Parathyroid adenoma (tissue), 2 donors: ENCODE results near the gene PXK.

Experiments
- H2AFZ ChIP-seq: fragments of 300-600 bp; sonication (generic); one replicate; pipeline ENCODE4 v1.7.0; 2017; ENCODE audit warnings: antibody characterized with exemption, mild to moderate bottlenecking
- H3K27ac ChIP-seq: fragments of 300-600 bp; sonication (generic); one replicate; pipeline ENCODE4 v1.7.0; 2017
- H3K27me3 ChIP-seq: fragments of 300-600 bp; sonication (generic); one replicate; pipeline ENCODE4 v1.7.0; 2017; ENCODE audit warnings: low read length; ENCODE audit not compliant: control insufficient read depth, insufficient read depth
- H3K36me3 ChIP-seq: fragments of 300-600 bp; sonication (generic); one replicate; pipeline ENCODE4 v1.7.0; 2017; ENCODE audit warnings: low read length; ENCODE audit not compliant: control insufficient read depth, insufficient read depth
- H3K4me1 ChIP-seq: fragments of 300-600 bp; sonication (generic); one replicate; pipeline ENCODE4 v1.7.0; 2017; ENCODE audit warnings: control low read depth
- H3K4me2 ChIP-seq: fragments of 300-600 bp; sonication (generic); one replicate; pipeline ENCODE4 v1.7.0; 2017; ENCODE audit warnings: low read length
- H3K4me3 ChIP-seq: fragments of 300-600 bp; sonication (generic); one replicate; pipeline ENCODE4 v1.7.0; 2017; ENCODE audit warnings: low read depth, low read length
- H3K79me2 ChIP-seq: fragments of 300-600 bp; sonication (generic); one replicate; pipeline ENCODE4 v1.7.0; 2017; ENCODE audit warnings: control low read depth
- H3K9ac ChIP-seq: fragments of 300-600 bp; sonication (generic); one replicate; pipeline ENCODE4 v1.7.0; 2017; ENCODE audit warnings: mild to moderate bottlenecking
- H3K9me3 ChIP-seq: fragments of 300-600 bp; sonication (generic); one replicate; pipeline ENCODE4 v1.7.0; 2017; ENCODE audit warnings: low read length; ENCODE audit not compliant: control insufficient read depth
- CTCF ChIP-seq: fragments of 300-600 bp; sonication (generic); IDR thresholded peaks from one replicate; pipeline ENCODE4 v1.7.0; 2017; ENCODE audit warnings: antibody characterized with exemption, mild to moderate bottlenecking
- donor health status: primary hyperparathyroidism.

Gene PXK

GRCh38 chr3:58346368-58346767, 13.7 kb downstream of the PXK start:
- peaks cover 47% of the 10 kb centered on the region for H3K79me2 ChIP-seq
- H2AFZ ChIP-seq, result no peak overlapping the region
- H3K9me3 ChIP-seq, result no peaks in the 10 kb centered on the region
- no peaks in the 10 kb centered on the region for H3K36me3 ChIP-seq
- H3K9ac ChIP-seq, result no peak overlapping the region
- H3K27me3 ChIP-seq, result no peaks in the 10 kb centered on the region
- no peak overlapping the region for H3K4me2 ChIP-seq
- peaks cover 33% of the 10 kb centered on the region for H3K4me1 ChIP-seq
- TF ChIP-seq CTCF, result no peak
- no peak overlapping the region for H3K27ac ChIP-seq
- H3K4me3 ChIP-seq, result no peak overlapping the region

GRCh38 chr3:58347984-58348383, 15.3 kb downstream of the PXK start:
- H3K27me3 ChIP-seq, result no peaks in the 10 kb centered on the region

GRCh38 chr3:58349792-58350626, 17.3 kb downstream of the PXK start:
- TF ChIP-seq CTCF, result peak; percentile 7
- Histone ChIP-seq H3K79me2 (peaks cover 33% of the 10 kb centered on the region), H3K27ac (peak overlapping the region; percentile 92), H3K9ac (no peak overlapping the region), H3K9me3 (no peaks in the 10 kb centered on the region), H2AFZ (peak overlapping the region; percentile 4), H3K4me2 (peak overlapping the region; percentile 46), H3K27me3 (no peaks in the 10 kb centered on the region), H3K36me3 (no peaks in the 10 kb centered on the region), H3K4me3 (peak overlapping the region; percentile 13), H3K4me1 (peaks cover 40% of the 10 kb centered on the region)

More at GRCh38 chr3:58347984-58348383, 15.3 kb downstream of the PXK start:
- Histone ChIP-seq H2AFZ (no peak overlapping the region), H3K36me3 (no peaks in the 10 kb centered on the region), H3K4me1 (peaks cover 41% of the 10 kb centered on the region), H3K4me3 (no peak overlapping the region), H3K9ac (no peak overlapping the region), H3K4me2 (no peak overlapping the region), H3K27ac (no peak overlapping the region), H3K9me3 (no peaks in the 10 kb centered on the region), H3K79me2 (peaks cover 35% of the 10 kb centered on the region)
- TF ChIP-seq CTCF, result no peak

GRCh38 chr3:58350627-58351013, 17.9 kb downstream of the PXK start:
- peak overlapping the region; percentile 92 for H3K27ac ChIP-seq
- H3K4me2 ChIP-seq, result peak overlapping the region; percentile 46
- H3K36me3 ChIP-seq, result no peaks in the 10 kb centered on the region
- H3K27me3 ChIP-seq, result no peaks in the 10 kb centered on the region
- H3K9ac ChIP-seq, result no peak overlapping the region
- no peak for TF ChIP-seq CTCF
- peaks cover 40% of the 10 kb centered on the region for H3K4me1 ChIP-seq
- peak overlapping the region; percentile 4 for H2AFZ ChIP-seq
- H3K9me3 ChIP-seq, result no peaks in the 10 kb centered on the region
- peak overlapping the region; percentile 13 for H3K4me3 ChIP-seq
- peaks cover 39% of the 10 kb centered on the region for H3K79me2 ChIP-seq

- no peaks in the 10 kb centered on the region for H3K27me3 ChIP-seq
- peak; percentile 38 for TF ChIP-seq CTCF
These were observed 19.2 kb downstream of the PXK start for GRCh38 chr3:58351920-58352319.

More at GRCh38 chr3:58351920-58352319, 19.2 kb downstream of the PXK start:
- H2AFZ ChIP-seq, result peak overlapping the region; percentile 59
- no peak overlapping the region for H3K9ac ChIP-seq
- peak overlapping the region; percentile 48 for H3K4me2 ChIP-seq
- H3K79me2 ChIP-seq, result peaks cover 45% of the 10 kb centered on the region
- H3K36me3 ChIP-seq, result no peaks in the 10 kb centered on the region
- H3K4me1 ChIP-seq, result peaks cover 44% of the 10 kb centered on the region
- H3K9me3 ChIP-seq, result no peaks in the 10 kb centered on the region
- no peak overlapping the region for H3K4me3 ChIP-seq
- H3K27ac ChIP-seq, result peak overlapping the region; percentile 92
